ENCODE data around the gene MMP27. TPM values are rescaled to one million over a fixed set of nuclear protein-coding genes. Genes with fewer than 3 reads are reported as not detected.

Gene MMP27
- total RNA-seq, 1 experiment from 2014 or later, result not detected

DNA sequence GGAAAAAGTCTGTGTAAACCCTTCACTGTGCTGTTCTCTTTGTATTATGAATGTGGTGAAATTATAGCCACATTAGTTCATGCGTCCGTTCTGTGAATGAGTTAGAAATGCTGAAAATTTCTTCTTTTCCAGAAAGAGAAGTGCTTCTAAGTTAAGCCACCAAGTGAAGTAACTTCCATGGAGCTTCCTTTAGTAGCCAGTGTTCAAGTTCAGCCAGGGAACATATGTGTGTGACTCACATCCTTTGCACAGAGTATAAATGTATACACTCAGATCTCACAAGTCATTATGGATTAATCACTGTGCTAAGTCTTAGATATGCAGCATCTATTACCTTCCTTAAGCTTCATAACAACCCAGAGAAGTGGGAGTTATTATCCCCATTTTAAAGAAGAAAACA is 22.3 kb upstream of the MMP27 start:
- H4K20me1 ChIP-seq (ENCODE audit: control insufficient read depth, insufficient read depth, insufficient read length), result no peaks in the 10 kb centered on the region
- no peaks in the 10 kb centered on the region for H3K79me2 ChIP-seq (ENCODE audit: insufficient read depth, low read length)
- no peak overlapping the region for H4K8ac ChIP-seq (replicated peaks; ENCODE audit: insufficient read length, low read depth, low read length)
- no peak overlapping the region for H2BK5ac ChIP-seq (ENCODE audit: insufficient read length, low read length)
- H3T11ph ChIP-seq (ENCODE audit: low read length), result no peak overlapping the region
- DNase-seq, result no peak
- H2AK5ac ChIP-seq (ENCODE audit: insufficient read length, low read length), result no peak overlapping the region
- no peaks in the 10 kb centered on the region for H3K4me1 ChIP-seq (ENCODE audit: insufficient read depth, low read length)
- H3K4ac ChIP-seq (ENCODE audit: low read depth, low read length), result no peak overlapping the region
- H3K27me3 ChIP-seq (ENCODE audit: insufficient read depth, low read length), result no peaks in the 10 kb centered on the region
- no peak overlapping the region for H2BK12ac ChIP-seq (ENCODE audit: insufficient read length, low read depth, low read length)
- H3K18ac ChIP-seq (ENCODE audit: insufficient read length, low read depth, low read length), result no peak overlapping the region
- H3K9me3 Mint-ChIP-seq, result no peaks in the 10 kb centered on the region; a peak in 1 of 5 replicates
- no peaks in the 10 kb centered on the region for H3K79me1 ChIP-seq (ENCODE audit: insufficient read depth, low read depth, low read length, poor library complexity, severe bottlenecking)
- WGBS (ENCODE audit: extremely low coverage, insufficient read length, low lambda C conversion rate), result no CpG with 5 or more reads among the region's 2 CpGs
- H2BK120ac ChIP-seq (ENCODE audit: low read depth, low read length, poor library complexity, severe bottlenecking), result no peak overlapping the region
- H3K23me2 ChIP-seq (ENCODE audit: insufficient read length, low read depth, low read length, poor library complexity, severe bottlenecking), result no peaks in the 10 kb centered on the region
- TF ChIP-seq, protein P1, sequence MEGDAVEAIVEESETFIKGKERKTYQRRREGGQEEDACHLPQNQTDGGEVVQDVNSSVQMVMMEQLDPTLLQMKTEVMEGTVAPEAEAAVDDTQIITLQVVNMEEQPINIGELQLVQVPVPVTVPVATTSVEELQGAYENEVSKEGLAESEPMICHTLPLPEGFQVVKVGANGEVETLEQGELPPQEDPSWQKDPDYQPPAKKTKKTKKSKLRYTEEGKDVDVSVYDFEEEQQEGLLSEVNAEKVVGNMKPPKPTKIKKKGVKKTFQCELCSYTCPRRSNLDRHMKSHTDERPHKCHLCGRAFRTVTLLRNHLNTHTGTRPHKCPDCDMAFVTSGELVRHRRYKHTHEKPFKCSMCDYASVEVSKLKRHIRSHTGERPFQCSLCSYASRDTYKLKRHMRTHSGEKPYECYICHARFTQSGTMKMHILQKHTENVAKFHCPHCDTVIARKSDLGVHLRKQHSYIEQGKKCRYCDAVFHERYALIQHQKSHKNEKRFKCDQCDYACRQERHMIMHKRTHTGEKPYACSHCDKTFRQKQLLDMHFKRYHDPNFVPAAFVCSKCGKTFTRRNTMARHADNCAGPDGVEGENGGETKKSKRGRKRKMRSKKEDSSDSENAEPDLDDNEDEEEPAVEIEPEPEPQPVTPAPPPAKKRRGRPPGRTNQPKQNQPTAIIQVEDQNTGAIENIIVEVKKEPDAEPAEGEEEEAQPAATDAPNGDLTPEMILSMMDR (conservative IDR thresholded peaks at IDR 0.05), result no peak
- no peak overlapping the region for H2BK15ac ChIP-seq (ENCODE audit: low read depth, low read length)
- no peak overlapping the region for H4K5ac ChIP-seq (ENCODE audit: insufficient read length, low read depth, low read length)
- no peak overlapping the region for H2AFZ ChIP-seq (ENCODE audit: low read length)
- H3K9ac ChIP-seq (ENCODE audit: extremely low read depth, insufficient read length, low read length), result no peak overlapping the region
- H3K4me1 Mint-ChIP-seq, result no peaks in the 10 kb centered on the region
- no peak overlapping the region for H3K27ac Mint-ChIP-seq
- H3K36me3 Mint-ChIP-seq (ENCODE audit: insufficient read depth in 1 of 3, low read depth in 3 of 3), result no peaks in the 10 kb centered on the region; a peak in 1 of 7 replicates
- H3K56ac ChIP-seq (ENCODE audit: insufficient read length, low read depth, low read length), result no peak overlapping the region
- no peak overlapping the region for H3K23ac ChIP-seq (ENCODE audit: insufficient read length, low read depth, low read length)
- H3K4me2 ChIP-seq (ENCODE audit: insufficient read depth, insufficient read length, low read length), result no peak overlapping the region
- H4K91ac ChIP-seq (ENCODE audit: insufficient read length, low read depth, low read length), result no peak overlapping the region
- H3K27ac ChIP-seq (ENCODE audit: insufficient read length, low read depth, low read length), result no peak overlapping the region
- H2BK20ac ChIP-seq (ENCODE audit: low read depth, low read length, poor library complexity, severe bottlenecking), result no peak overlapping the region
- no peaks in the 10 kb centered on the region for H3K9me3 ChIP-seq (ENCODE audit: control insufficient read depth, low read depth, low read length)
- no peak overlapping the region for H3K4me3 Mint-ChIP-seq
- no peaks in the 10 kb centered on the region for H3K27me3 Mint-ChIP-seq (ENCODE audit: low read depth)
- no peak overlapping the region for H3K14ac ChIP-seq (ENCODE audit: insufficient read depth, low read length)
